AG09319 (cell line): ENCODE data around the gene FADD.

ENCODE experiments used
- DNase-seq: peaks from one replicate; pipeline ENCODE4 v3.0.0-alpha.2; 2010; ENCODE audit warnings: low read depth; ENCODE audit errors: extremely low read depth
- TF ChIP-seq, protein P1 (sequence below): IDR thresholded peaks from 2 replicates; pipeline ENCODE4 v1.5.1; 2011; ENCODE audit warnings: low read depth, mild to moderate bottlenecking, inconsistent platforms, low read length, moderate library complexity

Gene FADD

DNA sequence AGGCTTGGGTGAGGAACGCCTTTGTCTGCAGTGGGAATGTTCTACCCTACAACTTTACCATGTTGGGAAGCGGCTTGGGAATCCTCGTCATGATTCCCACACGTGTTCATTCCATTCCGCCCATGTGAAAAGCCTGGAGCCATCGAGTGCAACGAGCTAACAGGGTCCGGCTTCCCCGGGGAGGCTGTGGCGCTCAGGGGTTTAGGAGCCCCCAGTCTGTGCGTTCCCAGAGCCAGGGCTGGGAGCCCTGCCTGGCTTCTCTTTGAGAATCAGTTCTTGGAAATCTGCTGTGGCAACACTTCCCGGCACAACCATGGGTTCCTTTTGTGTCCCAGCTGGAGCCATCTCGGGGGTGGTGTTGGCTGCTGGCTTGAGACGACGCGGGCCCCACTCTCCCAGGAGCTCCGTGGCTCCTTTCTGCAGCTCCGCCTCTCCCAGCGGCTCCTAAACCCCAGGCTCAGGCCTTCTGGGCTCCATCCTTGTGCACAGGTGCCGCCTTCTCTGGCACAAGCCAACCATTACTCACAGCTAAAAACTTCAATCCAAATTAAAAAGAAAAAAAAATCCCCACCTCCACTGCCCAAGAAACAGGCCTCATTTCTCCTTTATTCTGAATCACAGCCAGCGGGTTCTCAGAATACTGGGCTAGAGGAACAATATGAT is 48.7 kb downstream of the FADD start:
- DNase-seq, result no peak
- TF ChIP-seq, protein P1, sequence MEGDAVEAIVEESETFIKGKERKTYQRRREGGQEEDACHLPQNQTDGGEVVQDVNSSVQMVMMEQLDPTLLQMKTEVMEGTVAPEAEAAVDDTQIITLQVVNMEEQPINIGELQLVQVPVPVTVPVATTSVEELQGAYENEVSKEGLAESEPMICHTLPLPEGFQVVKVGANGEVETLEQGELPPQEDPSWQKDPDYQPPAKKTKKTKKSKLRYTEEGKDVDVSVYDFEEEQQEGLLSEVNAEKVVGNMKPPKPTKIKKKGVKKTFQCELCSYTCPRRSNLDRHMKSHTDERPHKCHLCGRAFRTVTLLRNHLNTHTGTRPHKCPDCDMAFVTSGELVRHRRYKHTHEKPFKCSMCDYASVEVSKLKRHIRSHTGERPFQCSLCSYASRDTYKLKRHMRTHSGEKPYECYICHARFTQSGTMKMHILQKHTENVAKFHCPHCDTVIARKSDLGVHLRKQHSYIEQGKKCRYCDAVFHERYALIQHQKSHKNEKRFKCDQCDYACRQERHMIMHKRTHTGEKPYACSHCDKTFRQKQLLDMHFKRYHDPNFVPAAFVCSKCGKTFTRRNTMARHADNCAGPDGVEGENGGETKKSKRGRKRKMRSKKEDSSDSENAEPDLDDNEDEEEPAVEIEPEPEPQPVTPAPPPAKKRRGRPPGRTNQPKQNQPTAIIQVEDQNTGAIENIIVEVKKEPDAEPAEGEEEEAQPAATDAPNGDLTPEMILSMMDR, result no peak

DNA sequence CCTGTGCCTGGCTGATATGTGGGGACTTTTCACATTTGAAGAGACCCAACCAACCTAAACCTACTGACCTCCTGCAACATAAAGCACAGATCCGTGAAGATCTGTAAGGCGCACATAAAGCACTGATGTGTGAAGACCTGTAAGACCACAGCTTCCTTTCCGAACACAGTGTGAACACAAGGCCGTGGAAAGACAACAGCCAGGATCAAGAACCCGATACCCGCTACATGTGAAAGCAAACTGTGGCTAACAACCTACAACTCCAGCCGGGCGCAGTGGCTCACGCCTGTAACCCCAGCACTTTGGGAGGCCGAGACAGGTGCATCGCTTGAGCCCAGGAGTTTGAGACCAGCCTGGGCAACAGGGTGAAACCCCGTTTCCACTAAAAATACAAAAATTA is 49.7 kb downstream of the FADD start:
- TF ChIP-seq, protein P1, result no peak
- DNase-seq, result no peak

DNA sequence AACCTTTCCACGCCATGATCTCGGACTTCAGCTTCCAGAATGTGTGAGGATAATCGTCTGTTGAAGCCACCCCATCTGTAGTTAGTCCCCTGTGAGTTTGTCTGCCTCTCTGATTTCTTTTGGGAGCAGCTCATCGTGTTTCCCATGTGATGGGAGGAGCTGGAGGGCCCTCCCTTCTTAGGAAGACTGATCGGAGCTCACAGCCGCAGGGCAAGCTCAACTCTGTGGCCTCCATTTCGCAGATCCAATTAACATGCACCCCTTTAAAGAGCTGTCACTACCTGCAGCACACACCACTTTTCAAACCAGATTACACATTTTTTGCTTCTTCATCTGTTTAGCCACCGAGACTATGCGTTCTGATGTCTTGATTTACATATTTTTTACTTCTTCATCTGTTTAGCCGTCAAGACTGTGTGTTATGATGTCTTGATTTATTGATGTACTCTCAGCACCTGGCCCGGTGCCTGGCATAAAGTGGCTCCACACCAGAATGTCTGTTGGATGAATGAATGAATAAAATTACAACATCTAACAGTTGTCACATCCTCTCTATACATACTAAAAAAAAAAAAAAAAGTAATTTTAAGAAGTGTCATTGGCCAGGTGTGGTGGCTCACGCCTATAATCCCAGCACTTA is 52.5 kb downstream of the FADD start:
- no peak for DNase-seq
- TF ChIP-seq, protein P1, result no peak
